ENCODE data around the gene SLC9A7.
"Not testable (repeated sequence)": the region's sequence is repeated elsewhere in the genome, so short reads cannot be mapped to it uniquely, and the experiment has no call there.

SLC9A7 gene

GRCh38 chrX:46750889-46751288 lies 8.0 kb downstream of the SLC9A7 start:
- DNase-seq: no peak

- DNase-seq: no peak
Observed at GRCh38 chrX:46744009-46744408, 14.9 kb downstream of the SLC9A7 start.

DNA sequence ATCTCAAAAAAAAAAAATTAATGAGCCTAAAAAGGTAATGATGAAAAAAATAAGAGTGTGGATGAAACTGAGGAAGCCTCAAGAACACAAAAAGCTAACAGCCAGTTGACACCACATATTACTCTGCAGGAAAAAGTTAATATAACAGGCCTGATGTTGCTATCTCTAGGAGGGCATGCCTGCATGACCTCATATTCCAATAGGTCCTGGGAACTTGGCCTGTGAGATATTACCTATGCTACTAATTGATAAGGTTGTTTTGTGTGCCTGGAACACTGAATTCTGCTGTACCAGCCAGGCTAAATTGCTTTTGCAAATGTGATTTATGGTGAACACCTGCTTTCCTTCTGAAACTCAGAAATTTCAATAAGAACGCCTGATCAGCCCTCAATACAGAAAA lies 15.9 kb downstream of the SLC9A7 start:
- no peak for DNase-seq

DNA sequence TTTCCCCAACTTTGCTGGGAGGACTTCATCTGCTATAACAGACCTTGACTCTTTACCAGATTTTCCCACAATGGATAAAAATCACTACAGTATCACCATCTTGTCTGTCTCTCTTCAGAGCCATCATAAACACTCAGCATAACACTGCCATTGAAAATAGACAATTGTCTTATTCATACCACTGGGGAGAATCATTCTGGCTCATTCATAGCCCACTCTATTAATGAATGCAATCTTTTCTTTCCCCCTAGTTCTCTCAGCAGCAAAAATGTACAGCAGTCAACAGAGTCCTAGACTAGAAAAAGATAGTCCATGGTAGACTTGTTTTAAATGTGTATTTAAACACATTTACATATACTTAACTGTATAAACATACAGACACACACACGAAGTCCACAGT lies 19.2 kb downstream of the SLC9A7 start:
- DNase-seq: no peak

DNA sequence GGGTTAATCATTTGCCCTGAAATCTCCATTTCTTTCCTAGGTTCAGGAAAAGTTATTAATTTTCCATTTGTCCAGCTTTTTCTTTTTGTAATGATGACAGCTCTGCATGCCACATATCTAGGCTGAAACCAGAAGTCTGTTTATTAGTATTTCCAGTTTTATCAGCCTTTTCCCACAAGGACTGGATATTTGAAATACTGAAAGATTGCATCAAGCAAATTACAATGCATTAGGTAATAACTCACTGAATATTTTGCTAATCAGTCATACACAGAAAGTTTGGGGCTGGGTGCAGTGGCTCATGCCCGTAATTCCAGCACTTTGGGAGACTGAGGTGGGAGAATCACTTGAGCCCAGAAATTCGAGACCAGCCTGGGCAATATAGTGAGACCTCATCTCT lies 21.5 kb downstream of the SLC9A7 start:
- no peak for DNase-seq

DNA sequence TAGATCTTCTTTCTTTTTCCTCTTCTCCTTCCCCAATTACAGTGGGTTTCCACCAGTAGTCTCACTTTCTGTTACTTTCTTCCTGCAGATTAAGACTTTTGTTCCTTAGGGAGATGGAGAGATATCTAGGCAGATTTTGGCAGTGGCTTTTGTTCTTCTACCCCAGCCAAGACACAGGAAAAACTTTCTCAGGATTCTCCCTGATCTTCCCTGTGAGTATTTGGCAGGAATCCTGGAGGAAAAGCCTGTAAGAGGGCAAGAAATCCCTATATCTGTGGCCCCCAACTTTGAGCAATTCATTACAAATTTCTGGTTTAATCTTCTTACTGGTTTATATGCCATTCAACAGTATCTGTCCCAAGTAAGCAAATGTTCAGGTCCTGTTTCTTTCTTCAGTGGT lies 21.9 kb downstream of the SLC9A7 start:
- DNase-seq: no peak

DNA sequence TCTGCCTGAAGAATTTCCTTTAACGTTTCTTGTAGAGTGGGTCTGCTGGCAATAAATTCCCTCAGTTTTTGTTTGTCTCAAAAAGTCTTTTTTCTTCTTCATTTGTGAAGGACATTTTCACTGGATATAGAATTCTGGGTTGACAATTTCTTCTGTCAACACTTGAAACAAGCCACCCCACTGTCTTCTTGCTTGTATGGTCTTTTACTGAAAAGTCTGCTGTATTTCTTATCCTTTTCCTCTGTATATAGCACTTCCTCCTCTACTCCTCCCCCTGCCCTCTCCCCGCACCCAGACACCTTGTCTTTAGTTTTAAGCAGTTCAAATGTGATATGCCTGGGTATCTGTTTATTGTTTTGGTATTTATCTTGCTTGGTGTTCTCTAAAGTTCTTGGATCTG lies 23.3 kb downstream of the SLC9A7 start:
- DNase-seq: no peak

DNA sequence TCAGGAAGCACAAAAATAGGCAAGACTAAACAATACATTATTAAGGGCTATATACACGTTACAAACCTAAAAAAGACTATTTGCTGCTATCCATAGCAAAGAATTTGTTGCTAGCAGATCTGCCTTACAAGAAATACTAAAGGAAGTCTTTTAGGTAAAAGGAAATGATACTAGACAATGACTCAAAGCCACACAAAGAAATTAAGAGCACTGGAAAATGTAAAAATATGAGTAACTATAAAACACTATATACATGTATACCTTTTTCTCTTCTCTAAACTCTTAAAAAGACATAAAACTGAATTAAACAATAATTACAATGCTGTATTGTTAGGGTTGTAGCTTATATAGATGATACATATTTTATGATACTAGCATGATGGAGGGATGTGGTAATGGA lies 25.7 kb downstream of the SLC9A7 start:
- no peak for DNase-seq

DNA sequence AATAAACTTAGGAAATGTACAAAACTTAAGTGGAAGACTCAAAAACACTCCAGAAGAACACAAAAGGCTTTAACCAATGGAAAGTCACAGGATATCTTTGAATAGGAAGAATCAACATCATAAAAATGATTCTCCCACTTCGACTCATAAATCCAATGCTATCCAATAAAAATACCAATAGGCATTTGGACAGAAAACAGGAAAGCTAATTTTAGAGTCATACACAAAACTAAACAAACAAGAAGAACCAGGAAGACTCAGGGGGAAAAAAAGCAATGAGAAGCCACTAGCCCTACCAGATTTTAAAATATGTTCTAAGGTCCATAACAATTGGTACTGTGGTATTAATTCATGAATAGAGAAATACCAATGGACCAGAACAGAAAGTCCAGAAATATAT lies 28.2 kb downstream of the SLC9A7 start:
- no peak for DNase-seq

GRCh38 chrX:46727441-46727840 lies 31.5 kb downstream of the SLC9A7 start:
- no peak for DNase-seq

GRCh38 chrX:46723569-46723927 lies 35.4 kb downstream of the SLC9A7 start:
- not testable (repeated sequence) for DNase-seq

DNA sequence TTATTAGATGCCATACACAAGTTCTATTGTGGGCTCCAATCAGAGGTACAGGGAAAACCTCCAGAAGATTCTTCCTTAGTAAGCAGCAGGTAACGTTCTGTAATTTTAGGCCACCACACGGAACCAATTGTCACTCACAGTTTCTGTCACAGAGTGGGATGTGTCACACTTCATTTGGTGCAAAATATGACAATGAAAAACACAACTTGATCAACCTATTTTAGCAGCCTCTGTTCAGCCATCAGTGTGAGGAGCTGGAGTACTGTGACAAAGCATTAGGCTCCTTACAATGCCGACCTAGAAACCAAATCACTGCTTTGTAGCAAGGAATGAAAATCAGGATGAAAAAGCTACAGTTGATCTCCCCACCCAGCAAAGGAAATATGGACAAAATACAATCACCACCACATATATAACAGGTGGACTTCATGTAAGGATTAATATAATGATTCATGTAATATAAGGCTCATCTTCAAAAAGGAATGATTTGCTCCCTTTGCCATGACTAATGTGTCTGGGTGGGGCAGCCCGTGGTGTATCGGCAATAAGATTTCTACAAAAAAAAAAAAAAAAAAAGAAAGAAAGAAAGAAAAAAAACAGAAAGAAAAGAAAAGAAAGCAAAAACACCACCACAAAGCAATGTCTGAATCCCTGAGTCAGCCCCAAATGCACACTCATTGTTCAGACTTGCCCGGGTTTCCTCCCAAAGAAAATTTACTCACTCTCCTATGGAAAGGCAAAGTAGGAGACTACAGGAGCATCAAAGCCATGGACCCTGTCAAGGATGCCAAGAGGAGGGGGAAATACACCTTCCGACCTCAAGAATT lies 36.0 kb downstream of the SLC9A7 start:
- no peak for DNase-seq

- no peak for DNase-seq
Observed at GRCh38 chrX:46716796-46717195, 42.1 kb downstream of the SLC9A7 start.

- DNase-seq: no peak
Observed at GRCh38 chrX:46715997-46716396, 42.9 kb downstream of the SLC9A7 start.

GRCh38 chrX:46715530-46715929 lies 43.4 kb downstream of the SLC9A7 start:
- no peak for DNase-seq

DNA sequence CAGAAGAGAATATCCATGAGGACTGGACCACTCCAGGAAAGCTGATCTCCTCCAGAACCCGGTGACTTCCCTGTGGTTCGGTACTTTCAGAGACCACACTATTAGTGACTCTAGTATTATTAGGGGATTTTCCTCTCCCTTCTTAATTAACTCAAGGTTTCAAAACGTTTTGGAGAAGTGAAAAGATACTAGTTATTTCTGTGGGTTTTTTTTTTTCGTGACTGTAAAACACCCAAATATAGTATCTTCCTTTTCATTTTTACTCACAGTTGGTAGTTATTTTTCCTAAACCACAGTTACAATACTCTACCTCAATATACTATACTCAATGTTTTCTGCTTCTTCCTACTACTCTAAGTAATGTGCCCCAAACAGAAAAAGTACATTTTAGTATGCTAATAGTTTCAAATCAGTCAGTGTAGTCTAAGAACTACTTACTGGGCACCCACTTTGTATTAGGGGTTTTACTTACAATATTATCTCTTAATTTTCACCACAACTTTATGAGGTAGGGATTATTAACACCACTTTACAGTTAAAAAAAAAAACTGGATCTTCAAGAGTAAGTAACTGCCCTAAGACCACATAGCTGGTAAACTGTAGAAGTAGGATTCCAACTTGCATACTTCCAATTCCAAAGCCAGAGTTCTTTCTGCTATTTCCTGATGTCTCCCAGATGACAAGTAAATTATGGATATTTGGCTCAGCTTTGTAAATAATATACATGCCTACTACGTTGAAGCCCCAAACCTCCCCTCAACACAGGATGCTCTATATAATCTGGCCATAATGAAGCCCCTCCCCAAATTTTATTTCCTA lies 45.0 kb downstream of the SLC9A7 start:
- DNase-seq: no peak

DNA sequence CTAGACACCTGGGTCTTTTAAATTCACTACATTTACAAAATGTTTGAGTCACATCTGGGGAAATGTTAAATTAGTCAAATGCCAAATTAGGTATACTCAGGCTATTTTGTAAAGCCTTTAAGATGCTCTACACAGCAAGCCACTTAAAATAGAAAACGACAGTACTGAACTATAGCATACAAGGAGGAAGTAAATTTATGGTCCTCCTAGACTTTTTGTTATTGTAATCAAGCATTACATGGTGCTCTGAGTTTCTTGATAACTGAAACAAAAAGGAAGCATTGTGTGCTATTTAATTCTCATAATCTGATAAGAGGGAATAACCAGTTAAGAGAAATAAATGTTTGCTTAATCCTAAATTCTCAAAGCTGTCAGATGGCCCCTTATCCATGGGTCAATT lies 46.2 kb downstream of the SLC9A7 start:
- no peak for DNase-seq

DNA sequence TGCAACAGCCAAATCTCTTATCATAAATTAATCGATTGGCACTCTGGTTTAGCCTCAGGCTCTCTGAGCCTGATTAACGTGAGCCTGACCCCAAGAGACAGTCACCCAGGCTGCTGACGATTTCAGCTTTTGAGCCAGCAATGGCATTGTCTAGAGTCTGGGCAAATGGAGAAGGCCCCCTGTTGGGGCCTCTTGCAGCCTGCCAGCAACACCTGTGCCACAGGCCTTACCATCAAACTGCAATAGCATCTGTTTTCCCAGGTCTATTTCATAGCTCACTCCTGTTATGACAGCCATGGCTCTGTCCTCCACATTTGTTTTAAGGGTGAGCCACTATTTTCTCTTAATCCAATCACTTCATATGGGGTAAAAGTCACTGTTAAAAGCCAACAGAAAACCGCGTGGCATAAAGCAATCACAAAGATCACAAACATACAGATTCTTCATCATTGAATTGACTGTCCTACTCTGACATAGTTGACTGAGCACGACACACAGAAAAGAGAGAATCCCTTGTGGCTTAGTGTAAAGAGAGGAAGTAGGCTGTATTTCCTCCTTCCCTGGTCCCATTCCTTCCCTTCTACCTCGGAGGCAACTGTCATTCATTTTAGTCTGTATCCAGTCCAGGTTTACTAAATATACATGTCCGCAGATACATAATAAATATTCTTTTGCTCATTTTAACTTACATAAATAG lies 47.8 kb downstream of the SLC9A7 start:
- no peak for DNase-seq

DNA sequence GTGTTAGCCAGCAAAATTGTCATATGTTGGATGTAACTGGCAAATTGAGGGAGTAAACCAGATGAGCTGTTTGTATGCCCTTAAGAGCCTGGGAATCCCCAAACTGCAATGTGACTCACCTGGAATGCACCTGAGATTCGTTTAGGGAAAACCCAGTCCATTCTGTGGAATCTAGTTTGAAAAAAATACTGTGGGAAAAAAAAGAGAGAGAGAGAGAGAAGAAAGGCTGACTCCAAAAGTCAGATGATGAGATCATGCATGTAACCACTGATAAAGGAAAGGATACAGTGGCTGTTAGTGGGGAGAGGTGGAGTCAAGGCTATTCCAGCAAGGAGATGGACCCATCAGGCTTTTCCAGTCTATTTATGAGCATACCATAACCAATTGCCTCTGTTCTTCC lies 48.5 kb downstream of the SLC9A7 start:
- no peak for DNase-seq

DNA sequence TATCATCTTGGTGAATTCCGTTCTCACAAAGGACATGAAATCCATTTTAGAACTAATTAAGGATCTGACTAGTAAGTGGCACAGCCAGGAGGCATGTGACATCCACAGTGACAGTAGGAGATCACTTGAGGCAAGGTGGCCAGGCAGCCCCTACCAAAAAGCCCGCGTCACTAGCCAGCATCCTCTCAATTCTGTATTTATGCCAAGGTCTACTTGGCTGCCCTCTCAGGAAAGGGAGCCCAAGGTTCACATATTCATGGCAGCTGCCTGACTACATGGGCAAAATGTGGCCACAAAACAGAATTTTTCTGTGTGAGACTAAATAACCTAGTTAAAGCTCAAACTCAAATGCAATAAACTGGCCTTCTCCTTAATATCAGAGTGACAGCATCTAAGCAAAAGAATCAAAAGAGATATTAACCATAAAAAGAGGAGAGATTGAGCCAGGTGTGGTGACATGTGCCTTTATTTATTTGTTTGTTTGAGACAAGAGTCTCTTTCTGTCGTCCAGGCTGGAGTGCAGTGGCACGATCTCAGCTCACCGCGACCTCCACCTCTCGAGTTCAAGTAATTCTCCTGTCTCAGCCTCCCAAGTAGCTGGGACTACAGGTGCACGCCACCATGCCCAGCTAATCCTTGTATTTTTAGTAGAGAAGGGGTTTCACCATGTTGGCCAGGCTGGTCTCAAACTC lies 51.5 kb downstream of the SLC9A7 start:
- no peak for DNase-seq

DNA sequence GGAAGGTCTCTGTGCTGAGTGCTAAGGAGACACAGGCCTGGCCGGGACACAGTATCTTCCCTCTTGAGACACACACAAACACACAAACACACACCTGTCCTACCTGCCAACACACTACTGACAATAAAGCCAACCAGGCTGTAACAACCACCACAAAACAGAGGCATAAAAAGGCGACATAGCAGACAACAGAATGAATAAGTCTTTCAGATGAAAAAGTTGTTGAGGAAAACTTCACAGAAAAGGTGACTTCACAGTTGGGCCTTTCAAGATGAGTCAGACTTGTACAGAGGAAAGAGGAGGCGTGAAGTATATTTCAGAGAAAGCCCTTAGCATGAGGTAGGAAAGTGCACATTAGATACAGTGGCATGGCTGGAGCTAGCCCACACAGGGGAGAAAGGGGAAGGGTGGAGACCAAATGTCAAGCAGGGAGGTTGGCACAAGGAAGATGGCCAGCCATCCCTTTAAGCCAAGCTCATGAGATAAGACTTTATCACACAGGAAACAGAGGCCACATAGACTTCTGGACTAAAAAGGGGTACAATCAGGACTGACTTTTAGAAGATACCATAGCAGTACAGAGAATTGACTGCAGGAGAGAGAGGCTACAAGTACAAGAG lies 54.0 kb downstream of the SLC9A7 start:
- DNase-seq: no peak

DNA sequence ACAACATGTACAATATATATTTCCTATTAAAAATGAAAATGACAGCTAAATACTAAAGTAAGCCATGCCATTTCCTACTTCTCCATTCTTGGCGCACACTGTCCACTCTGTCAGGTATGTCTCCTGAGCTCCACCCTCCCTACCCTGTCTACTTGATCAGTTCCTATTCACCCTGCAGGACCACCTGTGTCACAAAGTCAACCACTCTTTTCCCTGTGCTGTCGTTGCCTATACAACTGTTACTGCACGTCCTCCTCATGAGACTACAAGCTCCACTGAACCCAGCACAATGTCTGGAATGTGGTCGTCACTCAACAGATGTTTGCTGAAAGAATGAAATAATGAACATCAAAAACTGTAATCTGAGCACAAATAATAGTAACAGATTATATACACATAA lies 54.9 kb downstream of the SLC9A7 start:
- DNase-seq: no peak

DNA sequence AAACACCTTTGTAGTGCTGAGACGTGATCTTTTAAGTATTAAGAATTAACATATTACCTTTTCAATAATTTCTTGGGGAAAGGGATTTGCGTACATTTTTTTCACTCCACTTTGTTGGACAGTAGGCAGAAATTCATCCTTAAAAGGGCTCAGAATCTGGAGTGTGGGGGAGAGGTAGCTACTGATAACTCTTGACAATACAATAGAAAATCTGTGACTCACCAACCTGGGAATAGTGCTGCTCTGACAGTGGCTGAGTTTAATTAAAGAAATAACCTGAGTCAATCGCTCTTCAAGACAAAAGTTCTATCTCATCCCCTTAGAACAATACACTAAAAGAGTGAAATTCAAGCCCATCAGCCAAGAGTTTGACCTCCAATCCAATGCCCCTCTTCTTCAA lies 60.2 kb downstream of the SLC9A7 start:
- DNase-seq: no peak
